ENCODE measurements around the gene RNF167. TPM values are rescaled to one million over a fixed set of nuclear protein-coding genes. Genes with fewer than 3 reads are reported as not detected.

RNF167 gene
- polyA plus RNA-seq, 1 donor from 2014 or later: 64.1 TPM

DNA sequence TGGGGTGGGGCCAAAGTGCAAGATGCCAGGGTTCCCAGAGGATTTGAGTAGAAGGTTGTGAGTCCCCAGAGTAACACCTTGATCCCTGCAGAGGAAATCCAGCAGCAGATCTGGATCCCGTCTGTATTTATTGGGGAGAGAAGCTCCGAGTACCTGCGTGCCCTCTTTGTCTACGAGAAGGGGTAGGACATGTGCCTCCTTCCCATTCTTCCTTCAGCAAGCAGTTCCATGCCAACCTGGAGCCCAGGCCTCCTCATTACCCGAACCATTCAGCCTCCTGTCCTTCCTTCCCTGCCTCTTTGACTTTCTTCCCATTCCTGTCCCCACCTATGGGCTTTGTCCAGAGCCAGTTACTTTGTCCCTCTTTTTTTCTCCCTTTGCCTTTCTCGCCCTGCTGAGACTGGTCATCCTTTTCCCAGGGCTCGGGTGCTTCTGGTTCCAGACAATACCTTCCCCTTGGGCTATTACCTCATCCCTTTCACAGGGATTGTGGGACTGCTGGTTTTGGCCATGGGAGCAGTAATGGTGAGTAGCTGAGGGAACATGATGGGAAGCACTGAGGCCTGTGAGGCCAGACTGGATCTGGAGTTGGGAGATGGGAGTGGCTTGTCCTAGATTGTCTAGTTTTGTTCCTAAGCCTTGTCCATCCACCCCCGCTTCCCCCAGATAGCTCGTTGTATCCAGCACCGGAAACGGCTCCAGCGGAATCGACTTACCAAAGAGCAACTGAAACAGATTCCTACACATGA, 2.9 kb downstream of the RNF167 start:
- Histone ChIP-seq H2AFZ (ENCODE audit: low read depth, low read length) (no peak overlapping the region), H3K9ac (ENCODE audit: low read length) (no peak overlapping the region), H4K20me1 (ENCODE audit: insufficient read depth) (no peaks in the 10 kb centered on the region), H3K4me2 (ENCODE audit: low read length) (no peak overlapping the region), H3K27ac (ENCODE audit: low read length) (no peak overlapping the region), H3K27me3 (ENCODE audit: insufficient read depth, low read depth, low read length) (no peaks in the 10 kb centered on the region), H3K79me2 (replicated peaks; ENCODE audit: insufficient read depth, low read length) (peaks cover 25% of the 10 kb centered on the region), H3F3A (ENCODE audit: insufficient read depth, low read length, poor library complexity, severe bottlenecking) (no peaks in the 10 kb centered on the region), H3K4me3 (ENCODE audit: low read length) (no peak overlapping the region), H3K9me3 (ENCODE audit: low read length) (no peaks in the 10 kb centered on the region), H3K36me3 (ENCODE audit: insufficient read depth, low read length) (no peaks in the 10 kb centered on the region), H3K9me2 (ENCODE audit: insufficient read depth, low read length) (no peaks in the 10 kb centered on the region)
- TF ChIP-seq CTCF (IDR thresholded peaks at IDR 0.05; ENCODE audit: poor library complexity, severe bottlenecking) (no peak), MXI1 (conservative IDR thresholded peaks at IDR 0.05; ENCODE audit: poor library complexity, severe bottlenecking) (no peak), POLR2AphosphoS5 (IDR thresholded peaks at IDR 0.05) (no peak), EZH2 (IDR thresholded peaks at IDR 0.05; ENCODE audit: borderline replicate concordance, insufficient read depth, low read length, poor library complexity, severe bottlenecking) (no peak)

DNA sequence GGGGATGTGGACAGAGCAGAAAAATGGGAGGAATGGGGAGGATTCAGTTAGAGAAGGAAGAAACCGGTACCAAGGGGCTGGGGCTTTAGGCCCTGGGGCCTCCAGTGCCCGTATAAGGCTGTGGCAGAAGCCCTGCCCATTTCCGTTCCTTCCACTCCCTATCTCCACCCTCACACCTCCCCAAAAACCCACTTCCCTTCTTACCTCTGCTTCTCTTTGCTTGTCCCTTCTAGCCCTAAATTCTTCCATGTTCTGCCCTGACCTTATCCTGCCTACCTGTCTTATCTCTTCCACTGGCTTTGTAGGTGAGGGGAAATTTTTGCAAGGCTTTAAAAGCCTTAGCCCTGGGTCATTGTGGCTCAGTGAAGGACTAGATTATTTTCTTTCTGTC, 4.1 kb downstream of the RNF167 start:
- H3K9me3 ChIP-seq (ENCODE audit: low read length): no peaks in the 10 kb centered on the region
- H3K36me3 ChIP-seq (ENCODE audit: insufficient read depth, low read length): no peaks in the 10 kb centered on the region
- H3K4me2 ChIP-seq (ENCODE audit: low read length): no peak overlapping the region
- H3K27ac ChIP-seq (ENCODE audit: low read length): no peak overlapping the region
- no peaks in the 10 kb centered on the region for H3K27me3 ChIP-seq (ENCODE audit: insufficient read depth, low read depth, low read length)
- H3K79me2 ChIP-seq (replicated peaks; ENCODE audit: insufficient read depth, low read length): peaks cover 17% of the 10 kb centered on the region
- no peak for TF ChIP-seq CTCF (IDR thresholded peaks at IDR 0.05; ENCODE audit: poor library complexity, severe bottlenecking)
- no peak for TF ChIP-seq TAF1 (IDR thresholded peaks at IDR 0.05; ENCODE audit: low read depth)
- TF ChIP-seq REST (IDR thresholded peaks at IDR 0.05; ENCODE audit: borderline replicate concordance): no peak
- TF ChIP-seq RAD21 (conservative IDR thresholded peaks at IDR 0.05): no peak
- TF ChIP-seq SMC3 (conservative IDR thresholded peaks at IDR 0.05; ENCODE audit: poor library complexity): no peak
- no peak for TF ChIP-seq EZH2 (IDR thresholded peaks at IDR 0.05; ENCODE audit: borderline replicate concordance, insufficient read depth, low read length, poor library complexity, severe bottlenecking)
- TF ChIP-seq POLR2AphosphoS5 (IDR thresholded peaks at IDR 0.05): no peak
- no peak for TF ChIP-seq MXI1 (conservative IDR thresholded peaks at IDR 0.05; ENCODE audit: poor library complexity, severe bottlenecking)
- no peak for TF ChIP-seq EP300 (conservative IDR thresholded peaks at IDR 0.05; ENCODE audit: poor library complexity, severe bottlenecking)
- H3K9ac ChIP-seq (ENCODE audit: low read length): no peak overlapping the region
- no peaks in the 10 kb centered on the region for H3F3A ChIP-seq (ENCODE audit: insufficient read depth, low read length, poor library complexity, severe bottlenecking)
- no peaks in the 10 kb centered on the region for H4K20me1 ChIP-seq (ENCODE audit: insufficient read depth)
- no peak overlapping the region for H2AFZ ChIP-seq (ENCODE audit: low read depth, low read length)
- no peaks in the 10 kb centered on the region for H3K9me2 ChIP-seq (ENCODE audit: insufficient read depth, low read length)
- H3K4me3 ChIP-seq (ENCODE audit: low read length): no peak overlapping the region
